ENCODE measurements around the gene DAB2IP.
A peak's percentile ranks its signal among the peaks of the same experiment; 100 is the strongest.

Gene DAB2IP

GRCh38 chr9:121717141-121717991, 65.9 kb downstream of the DAB2IP start:
- POLR2A ChIA-PET (ENCODE audit: low non-redundant PET), result interaction anchor here (0.6 to 0.7 kb wide), 2 partner anchors 16 to 24 kb away, joined by 3 read pairs; no protein-coding TSS in a partner anchor
- CTCF ChIA-PET, result interaction anchor here (0.6 kb wide), 1 partner anchor 1114 kb away, joined by 5 read pairs; no protein-coding TSS in a partner anchor
- H3K27ac ChIP-seq, result peak overlapping the region; percentile 90
- DNase-seq (ENCODE audit: low spot score), result peak; percentile 62
- no peak for TF ChIP-seq CTCF (conservative IDR thresholded peaks at IDR 0.05; ENCODE audit: low read depth)

GRCh38 chr9:121718084-121718483, 66.7 kb downstream of the DAB2IP start:
- TF ChIP-seq CTCF (conservative IDR thresholded peaks at IDR 0.05; ENCODE audit: low read depth), result no peak
- CTCF ChIA-PET, result interaction anchor here (0.8 to 1.5 kb wide), 3 partner anchors 15 to 172 kb away, joined by 4 to 5 read pairs (median 4); no protein-coding TSS in a partner anchor
- DNase-seq (ENCODE audit: low spot score), result no peak
- H3K27ac ChIP-seq, result peak overlapping the region; percentile 90
- POLR2A ChIA-PET (ENCODE audit: low non-redundant PET), result interaction anchor here (0.6 to 0.7 kb wide), 2 partner anchors 17 to 23 kb away, joined by 3 read pairs; no protein-coding TSS in a partner anchor

- ChIA-PET CTCF (interaction anchor here (0.8 to 1.5 kb wide), 4 partner anchors 15 to 173 kb away, joined by 3 to 5 read pairs (median 4); no protein-coding TSS in a partner anchor), POLR2A (ENCODE audit: low non-redundant PET) (no interaction called here)
- TF ChIP-seq CTCF (conservative IDR thresholded peaks at IDR 0.05; ENCODE audit: low read depth), result no peak
- DNase-seq (ENCODE audit: low spot score), result peak; percentile 80
- H3K27ac ChIP-seq, result peak overlapping the region; percentile 90
Measured at GRCh38 chr9:121718501-121718900, 67.1 kb downstream of the DAB2IP start.

GRCh38 chr9:121720311-121721057, 69.0 kb downstream of the DAB2IP start:
- DNase-seq (ENCODE audit: low spot score), result peak; percentile 95
- ChIA-PET POLR2A (ENCODE audit: low non-redundant PET) (interaction anchor here (1.0 to 1.5 kb wide), 2 partner anchors 13 to 21 kb away, joined by 3 to 10 read pairs; no protein-coding TSS in a partner anchor), CTCF (interaction anchor here (0.5 to 2.6 kb wide), 15 partner anchors 11 to 275 kb away, joined by 3 to 23 read pairs (median 4); no protein-coding TSS in a partner anchor)
- TF ChIP-seq CTCF (conservative IDR thresholded peaks at IDR 0.05; ENCODE audit: low read depth), result no peak; the same call in 1 of the 2 replicates
- H3K27ac ChIP-seq, result peak overlapping the region; percentile 90

- ChIA-PET POLR2A (ENCODE audit: low non-redundant PET) (interaction anchor here (1.5 kb wide), 1 partner anchor 12 kb away, joined by 3 read pairs; no protein-coding TSS in a partner anchor), CTCF (interaction anchor here (0.6 to 2.6 kb wide), 11 partner anchors 9 to 274 kb away, joined by 3 to 23 read pairs (median 5); no protein-coding TSS in a partner anchor)
- H3K27ac ChIP-seq, result peak overlapping the region; percentile 90
- DNase-seq (ENCODE audit: low spot score), result no peak
- TF ChIP-seq CTCF (conservative IDR thresholded peaks at IDR 0.05; ENCODE audit: low read depth), result no peak; the same call in 1 of the 2 replicates
Measured at GRCh38 chr9:121721058-121721350, 69.6 kb downstream of the DAB2IP start.

GRCh38 chr9:121721770-121722169, 70.3 kb downstream of the DAB2IP start:
- ChIA-PET CTCF (interaction anchor here (0.6 to 2.6 kb wide), 8 partner anchors 10 to 274 kb away, joined by 3 to 23 read pairs (median 3); no protein-coding TSS in a partner anchor), POLR2A (ENCODE audit: low non-redundant PET) (no interaction called here)
- H3K27ac ChIP-seq, result peak overlapping the region; percentile 90
- no peak for TF ChIP-seq CTCF (conservative IDR thresholded peaks at IDR 0.05; ENCODE audit: low read depth)
- no peak for DNase-seq (ENCODE audit: low spot score)

Measured in RWPE1 (cell line).